GM21526 (cell line): Measurements from ENCODE around the gene SLC27A2.
"Not testable (repeated sequence)": the region's sequence is repeated elsewhere in the genome, so short reads cannot be mapped to it uniquely, and the experiment has no call there.

ENCODE experiments used
- ATAC-seq: cut with Tn5 transposase; IDR thresholded peaks from one replicate; pipeline ENCODE4 v1.9.1; 2021; ENCODE audit warnings: moderate library complexity; ENCODE audit not compliant: unreplicated experiment, low FRiP score

Gene SLC27A2

DNA sequence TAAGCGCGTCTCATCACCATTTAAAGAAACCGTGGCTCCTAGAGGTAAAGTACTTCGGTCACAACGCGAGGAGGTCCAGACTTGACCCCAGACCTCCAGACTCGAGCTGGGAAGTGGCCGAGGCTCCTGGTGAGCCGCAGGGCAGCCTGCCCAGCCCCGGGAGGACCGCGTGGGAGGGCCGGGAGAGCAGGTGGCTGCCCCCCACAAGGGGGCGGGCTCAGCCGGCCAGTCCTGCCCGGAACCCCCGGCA, at the start of gene SLC27A2:
Gene SLC27A2, plus strand, starts transcription at position 228 of the 250 bp plus-strand sequence. CDS start 232 bp downstream, outside the sequence.
- no peak for ATAC-seq

DNA sequence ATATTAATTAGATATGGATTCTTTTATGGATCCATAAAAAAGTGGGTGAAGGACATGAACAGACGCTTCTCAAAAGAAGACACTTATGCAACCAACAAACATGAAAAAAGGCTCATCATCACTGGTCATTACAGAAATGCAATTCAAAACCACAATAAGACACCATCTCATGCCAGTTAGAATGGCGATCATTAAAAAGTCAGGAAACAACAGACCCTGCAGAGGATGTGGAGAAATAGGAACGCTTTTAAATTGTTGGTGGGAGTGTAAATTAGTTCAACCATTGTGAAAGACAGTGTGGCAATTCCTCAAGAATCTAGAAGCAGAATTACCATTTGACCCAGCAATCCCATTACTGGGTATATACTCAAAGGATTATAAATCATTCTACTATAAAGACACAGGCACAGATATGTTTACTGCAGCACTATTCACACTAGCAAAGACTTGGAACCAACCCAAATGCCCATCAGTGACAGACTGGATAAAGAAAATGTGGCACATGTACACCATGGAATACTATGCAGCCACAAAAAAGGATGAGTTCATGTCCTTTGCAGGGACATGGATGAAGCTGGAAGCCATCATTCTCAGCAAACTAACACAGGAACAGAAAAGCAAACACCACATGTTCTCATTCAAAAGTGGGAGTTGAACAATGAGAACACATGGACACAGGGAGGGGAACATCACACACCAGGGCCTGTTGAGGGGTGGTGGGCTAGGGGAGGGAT, 49.6 kb upstream of the SLC27A2 start:
- not testable (repeated sequence) for ATAC-seq

DNA sequence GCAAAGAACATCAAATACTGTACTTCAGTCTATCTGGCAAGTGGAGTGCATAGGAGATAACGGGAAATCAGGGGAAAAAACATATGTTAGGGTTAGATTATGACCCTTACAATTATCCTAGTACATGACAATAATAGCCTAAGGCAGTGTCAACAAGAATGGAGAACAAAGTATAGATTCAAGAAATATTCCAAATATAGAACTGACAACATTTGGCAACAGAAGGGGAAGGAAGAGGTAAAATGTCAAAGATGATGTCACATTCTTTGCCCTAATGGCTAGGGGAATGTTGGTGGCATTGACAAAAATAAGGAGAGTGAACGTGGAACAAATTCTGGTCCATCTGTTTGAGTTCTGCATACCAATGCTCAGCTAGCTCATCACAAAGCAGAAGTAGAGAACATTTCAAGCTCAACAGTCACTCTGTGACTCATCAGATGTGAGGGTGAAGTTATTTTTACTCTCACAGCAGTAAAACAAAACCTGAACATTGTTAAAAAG, 47.4 kb upstream of the SLC27A2 start:
- no peak for ATAC-seq

DNA sequence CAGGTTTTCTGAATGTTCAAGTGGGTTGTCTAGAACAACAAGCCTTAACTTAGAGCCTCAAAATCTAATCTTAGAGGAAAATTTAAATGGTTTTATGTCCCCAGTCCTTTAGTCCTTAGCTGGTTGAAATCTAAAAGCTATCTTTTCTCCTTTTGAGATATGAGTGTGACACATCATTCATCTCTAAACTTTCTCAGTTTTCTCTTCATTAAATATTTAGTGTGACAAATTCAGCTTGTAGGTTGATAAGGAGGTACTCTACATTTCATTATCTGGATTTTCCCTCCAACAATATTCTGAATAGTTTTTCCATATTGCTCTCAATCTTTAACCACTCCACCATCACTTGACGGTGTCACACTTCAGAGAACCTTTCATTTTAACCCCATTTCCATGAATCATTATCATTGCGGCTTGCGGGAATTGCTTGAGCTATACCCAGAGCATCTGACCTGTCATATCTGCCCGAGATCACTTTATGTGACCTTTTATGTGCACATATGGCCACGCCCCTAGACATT, 46.9 kb upstream of the SLC27A2 start:
- ATAC-seq, result no peak

DNA sequence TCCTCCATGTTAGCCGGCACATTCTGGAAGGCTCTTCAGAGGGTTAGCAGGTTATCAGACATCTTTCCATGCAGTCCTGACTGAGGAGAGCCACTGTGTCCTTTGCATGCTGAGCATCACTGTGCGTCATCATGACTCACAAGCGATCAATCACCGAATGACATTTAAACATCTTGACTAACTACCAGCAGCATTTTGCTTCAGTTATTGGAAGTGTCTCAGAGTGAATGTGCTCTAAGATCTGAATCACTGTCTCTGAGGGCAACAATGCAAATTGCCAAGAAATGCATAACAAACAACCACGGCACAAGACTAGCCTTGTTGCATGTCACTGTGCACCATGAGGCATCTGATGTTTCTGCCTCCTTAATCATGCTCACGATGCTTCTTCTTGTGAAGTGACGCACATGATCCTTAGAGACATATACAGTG, 44.6 kb upstream of the SLC27A2 start:
- no peak for ATAC-seq

DNA sequence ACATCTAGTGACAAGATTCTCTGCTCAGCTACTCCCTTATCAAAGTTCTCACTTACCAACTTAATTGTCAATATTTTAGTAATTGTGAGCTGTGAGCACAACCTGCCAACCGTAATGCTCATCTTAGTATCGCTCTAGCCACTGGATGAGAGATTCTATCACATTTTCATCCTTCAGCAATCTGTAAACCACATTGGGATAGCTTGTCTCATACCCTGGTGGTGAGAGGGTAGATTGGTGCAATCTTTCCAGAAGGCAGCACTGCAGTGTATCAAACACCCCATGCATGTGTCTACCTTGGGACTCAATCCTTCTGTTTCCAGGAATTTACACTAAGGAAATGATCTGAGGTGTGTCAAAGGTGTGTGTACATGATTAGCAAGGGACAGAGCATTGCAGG, 44.1 kb upstream of the SLC27A2 start:
- no peak for ATAC-seq

DNA sequence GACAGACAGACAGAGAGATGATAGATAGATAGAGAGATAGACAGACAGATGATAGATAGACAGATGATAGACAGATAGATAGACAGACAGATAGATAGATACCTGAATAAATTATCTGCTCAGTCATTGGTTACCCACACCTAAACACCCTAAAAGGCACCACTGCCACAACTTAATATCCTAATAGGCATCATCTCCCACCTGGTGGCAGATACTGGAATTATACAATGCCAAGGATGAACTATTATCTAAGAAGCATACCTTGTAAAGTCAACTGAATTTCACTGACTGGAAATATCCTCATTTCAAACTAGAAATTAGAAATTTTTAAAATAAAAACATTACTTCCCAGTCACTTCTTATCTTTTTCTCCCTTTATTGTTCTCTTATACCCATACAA, 43.6 kb upstream of the SLC27A2 start:
- no peak for ATAC-seq

DNA sequence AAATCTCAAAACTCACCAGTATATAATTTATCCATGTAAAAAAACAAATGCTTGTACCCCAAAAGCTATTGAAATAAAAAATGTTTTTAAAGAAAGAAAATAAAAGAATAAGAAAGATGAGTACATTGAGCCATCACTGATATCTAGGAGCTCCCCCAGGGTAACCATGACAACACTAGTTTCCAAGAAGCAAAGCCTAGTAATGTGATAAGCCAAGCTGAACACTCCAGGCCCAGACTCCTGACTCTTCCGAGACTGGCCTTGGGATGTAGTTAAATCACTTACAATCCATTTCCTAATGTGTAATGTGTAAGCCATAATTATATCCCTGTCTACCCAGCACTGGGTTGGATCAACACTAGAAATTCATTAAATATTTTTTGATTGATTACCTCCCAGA, 41.9 kb upstream of the SLC27A2 start:
- no peak for ATAC-seq

DNA sequence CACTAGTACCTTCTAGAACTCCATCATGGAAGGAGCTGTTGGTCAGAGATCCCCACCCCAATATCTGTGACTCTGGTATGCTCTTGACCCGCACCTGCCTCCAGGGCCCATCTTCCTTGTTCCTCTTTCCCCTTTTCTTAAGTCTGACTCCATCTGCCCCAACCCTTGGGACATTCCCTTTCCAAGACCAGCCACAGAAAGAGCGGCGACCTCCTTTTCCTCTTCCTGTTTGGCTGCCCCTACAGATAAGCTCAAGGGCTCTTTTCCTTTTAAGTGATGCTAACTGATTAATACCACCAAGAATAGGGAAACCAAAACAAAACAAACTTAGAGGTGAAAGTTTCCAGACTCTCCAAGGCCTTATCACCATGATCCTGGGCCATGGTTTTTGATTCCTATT, 41.0 kb upstream of the SLC27A2 start:
- no peak for ATAC-seq

DNA sequence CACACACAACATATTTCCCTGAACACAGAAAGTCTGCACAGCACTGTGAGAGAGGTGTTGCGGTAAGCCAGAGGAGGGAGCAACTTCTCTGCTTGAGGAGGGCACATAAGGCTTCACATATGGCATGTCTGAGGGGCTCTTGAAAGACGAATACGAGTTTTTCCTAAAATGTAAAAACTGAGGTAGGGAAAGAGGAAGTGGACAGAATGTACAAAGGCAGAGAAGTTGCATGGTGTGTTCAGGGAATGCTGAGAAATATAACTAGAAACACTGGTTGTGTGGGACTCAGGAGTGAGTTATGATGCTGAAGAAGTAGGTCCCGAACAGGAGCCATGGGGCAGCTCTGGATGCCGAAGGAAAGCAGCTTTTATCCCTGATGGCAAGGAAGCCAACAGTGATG, 40.1 kb upstream of the SLC27A2 start:
- ATAC-seq, result no peak

DNA sequence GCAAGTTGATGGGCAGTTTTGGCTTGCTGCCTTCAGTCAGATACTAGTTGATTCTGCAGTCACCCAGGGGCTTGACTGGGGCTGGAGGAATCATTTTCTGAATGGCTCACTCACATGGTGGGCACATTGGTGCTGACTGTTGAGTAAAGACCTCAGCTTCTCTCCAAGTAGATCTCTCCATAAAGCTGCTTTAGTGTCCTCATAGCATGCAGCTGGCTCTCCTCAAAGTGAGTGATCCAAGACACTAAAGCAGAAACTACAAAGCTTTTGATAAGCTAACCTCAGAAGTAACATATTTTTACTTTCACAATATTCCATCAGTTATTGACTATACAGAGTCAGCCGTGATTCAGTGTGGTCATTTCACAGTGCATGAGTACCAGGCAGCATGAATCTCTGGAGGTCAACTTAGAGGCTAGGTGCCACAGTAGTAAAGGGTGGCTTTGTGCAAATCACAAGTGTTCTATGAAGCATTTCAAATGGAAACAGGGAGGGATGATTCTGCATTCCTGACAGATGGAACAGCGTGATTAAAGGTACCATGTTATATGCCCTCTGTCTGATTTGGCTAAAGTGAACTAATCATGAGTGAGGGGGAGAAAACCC, 38.6 kb upstream of the SLC27A2 start:
- no peak for ATAC-seq

DNA sequence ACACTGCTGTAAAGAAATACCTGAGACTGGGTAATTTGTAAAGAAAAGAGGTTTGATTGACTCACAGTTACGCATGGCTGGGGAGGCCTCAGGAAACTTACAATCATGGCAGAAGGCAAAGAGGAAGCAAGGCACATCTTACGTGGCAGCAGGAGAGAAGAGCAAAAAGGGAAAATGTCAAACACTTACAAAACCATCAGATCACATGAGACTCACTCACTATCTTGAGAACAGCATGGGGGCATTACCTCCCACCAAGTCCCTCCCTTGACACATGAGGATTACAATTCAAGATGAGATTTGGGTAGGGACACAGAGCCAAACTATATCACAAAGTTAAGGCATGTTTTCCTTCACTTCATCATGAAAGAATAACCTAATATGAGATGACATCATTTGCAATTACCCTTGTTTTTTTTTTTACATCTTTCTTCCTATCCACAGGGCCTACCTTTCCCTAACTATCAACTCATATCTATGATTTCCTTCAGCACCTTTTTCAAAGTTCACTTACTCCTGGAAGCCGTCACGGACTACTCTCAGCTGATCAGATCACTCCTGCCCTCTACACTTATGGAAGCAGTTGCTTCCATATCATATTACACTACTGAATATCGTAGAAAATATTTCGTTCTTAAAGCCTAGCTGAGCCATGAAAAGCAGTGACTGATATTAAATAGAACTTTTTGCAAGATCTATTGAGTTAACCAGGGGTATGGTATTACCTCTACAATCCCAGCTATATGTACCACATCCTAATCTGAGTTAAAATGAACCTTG, 37.5 kb upstream of the SLC27A2 start:
- no peak for ATAC-seq

DNA sequence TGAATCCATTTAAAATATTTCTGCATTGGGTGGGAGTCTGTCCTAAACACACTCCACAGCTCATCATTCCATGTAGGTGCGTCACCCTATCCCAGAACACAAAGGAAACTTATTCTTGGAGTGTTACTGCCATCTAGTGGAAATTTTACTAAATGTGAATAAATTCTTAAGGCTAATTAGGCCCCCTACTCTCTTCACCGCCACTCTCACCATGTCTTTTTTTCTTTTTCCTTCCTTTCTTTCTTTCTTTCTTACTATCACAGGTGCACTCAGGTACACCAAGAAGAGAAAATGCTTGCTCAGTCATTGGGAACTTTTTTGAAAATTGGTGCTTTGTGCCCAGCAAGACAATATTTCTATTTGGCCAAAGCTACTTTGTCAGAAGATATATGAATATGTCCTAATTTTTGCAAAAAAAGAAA, 36.5 kb upstream of the SLC27A2 start:
- ATAC-seq, result no peak

DNA sequence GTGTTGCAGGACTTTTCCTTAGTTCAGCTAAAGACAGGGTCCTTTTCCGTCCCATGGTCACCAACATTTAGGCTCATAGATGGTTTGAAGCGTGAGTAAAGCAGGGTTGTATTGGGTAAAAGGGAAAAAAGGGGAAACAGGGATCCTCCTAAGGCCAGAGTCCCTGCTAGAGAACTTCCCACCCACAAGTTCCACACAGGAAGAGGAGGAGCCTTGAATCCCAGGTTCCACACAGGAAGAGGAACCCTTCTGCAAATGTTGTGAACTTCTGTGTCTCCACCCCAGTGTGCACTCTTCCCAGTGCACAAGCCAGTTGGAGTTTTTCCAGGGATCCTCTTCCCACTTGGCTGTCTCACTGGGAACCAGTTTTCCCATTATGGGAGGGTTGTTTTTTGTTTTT, 35.4 kb upstream of the SLC27A2 start:
- no peak for ATAC-seq

DNA sequence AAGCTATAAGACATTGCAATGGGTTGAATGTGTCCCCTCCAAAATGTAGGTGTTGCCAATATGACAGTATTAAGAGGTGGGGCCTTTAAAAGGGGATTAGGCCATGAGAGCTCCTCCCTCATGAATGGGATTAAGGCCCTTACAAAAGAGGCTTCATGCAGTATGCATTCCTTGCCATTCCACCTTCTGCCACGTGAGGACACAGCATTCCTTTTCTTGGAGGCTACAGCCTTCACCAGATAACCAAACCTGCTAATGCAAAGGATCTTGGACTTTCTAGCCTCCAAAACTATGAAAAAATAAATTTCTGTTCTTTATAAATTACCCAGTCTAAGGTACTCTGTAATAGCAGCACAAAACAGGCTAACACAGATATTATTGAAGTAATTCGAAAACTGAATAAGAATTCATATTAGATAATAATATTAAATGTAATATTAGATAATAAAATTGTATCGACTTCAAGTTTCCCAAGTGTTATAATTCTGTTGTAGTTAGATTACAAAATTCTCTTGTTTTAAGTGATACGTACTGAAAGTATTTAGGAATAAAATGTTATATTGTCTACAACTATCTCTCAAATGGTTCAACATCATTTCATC, 33.5 kb upstream of the SLC27A2 start:
- no peak for ATAC-seq

DNA sequence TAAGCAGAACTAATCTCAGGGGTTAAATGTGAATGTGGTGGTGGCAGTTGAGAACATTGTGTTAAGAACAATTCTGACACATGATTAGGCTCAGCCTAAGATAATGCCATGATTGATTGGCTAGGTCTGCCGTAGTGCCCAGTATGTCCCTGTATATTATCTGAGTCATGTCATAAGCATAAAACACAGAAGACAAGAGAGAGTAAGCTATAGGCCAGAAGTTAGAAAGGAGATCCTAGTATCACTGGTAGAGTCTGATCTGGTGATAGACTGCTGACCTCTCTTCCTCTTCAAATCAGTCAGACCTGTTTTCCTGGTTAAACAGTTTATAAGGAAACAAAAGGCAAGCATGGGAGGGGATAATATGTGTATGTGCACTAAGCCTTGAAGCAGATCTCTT, 32.9 kb upstream of the SLC27A2 start:
- ATAC-seq, result no peak

DNA sequence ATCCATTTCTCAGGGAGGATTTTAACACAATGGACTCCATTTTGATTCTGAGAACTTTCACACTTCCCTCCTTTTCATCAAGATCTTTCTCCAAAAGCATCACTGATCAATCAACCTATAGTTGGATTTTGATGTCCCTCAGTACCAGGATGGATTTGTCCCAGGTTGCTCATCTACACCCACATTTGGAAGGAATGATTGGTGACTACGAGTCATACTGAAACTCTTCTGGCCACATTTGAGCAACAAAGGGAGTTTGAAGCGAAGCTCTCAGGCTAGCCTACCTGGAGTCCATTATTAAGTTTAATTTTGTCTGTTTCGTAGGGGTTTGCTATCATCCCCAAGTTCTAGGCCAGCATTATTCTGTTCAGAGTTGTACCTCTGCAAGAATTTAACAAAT, 31.6 kb upstream of the SLC27A2 start:
- no peak for ATAC-seq

DNA sequence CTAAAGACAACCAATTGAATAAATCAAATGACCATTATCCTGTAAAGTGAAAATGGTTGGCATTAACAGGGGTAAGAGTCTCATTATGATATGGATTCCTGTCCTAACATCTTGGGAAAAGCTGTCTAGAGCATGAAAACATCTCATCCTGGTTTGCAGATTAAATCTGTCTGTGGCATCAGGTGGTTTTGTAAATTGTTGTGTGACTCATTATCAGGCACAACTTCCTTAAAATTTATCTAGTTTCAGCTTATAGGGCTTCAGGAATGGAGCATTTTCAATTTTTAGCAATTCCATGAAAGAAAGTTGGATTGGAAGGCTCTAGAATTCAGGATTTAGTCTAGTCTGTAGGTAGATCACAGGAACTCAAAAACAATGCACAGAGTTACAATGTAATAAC, 31.1 kb upstream of the SLC27A2 start:
- ATAC-seq, result no peak

DNA sequence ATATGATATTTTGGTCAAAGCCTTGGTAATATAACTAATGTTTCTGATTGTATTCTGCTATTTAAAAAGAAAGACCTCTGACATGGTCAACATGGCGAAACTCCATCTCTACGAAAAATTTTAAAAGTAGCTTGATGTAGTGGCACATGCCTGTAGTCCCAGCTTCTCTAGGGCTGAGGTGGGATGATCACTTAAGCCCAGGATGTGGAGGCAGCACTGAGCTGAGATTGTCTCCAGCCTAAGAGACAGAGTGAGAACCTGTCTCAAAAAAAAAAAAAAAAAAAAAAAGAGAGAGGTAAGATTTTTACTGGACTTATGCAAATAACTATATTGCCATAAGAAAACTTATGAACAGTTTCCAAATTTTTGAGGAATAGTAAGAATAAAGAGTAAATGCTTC, 30.5 kb upstream of the SLC27A2 start:
- ATAC-seq, result no peak

DNA sequence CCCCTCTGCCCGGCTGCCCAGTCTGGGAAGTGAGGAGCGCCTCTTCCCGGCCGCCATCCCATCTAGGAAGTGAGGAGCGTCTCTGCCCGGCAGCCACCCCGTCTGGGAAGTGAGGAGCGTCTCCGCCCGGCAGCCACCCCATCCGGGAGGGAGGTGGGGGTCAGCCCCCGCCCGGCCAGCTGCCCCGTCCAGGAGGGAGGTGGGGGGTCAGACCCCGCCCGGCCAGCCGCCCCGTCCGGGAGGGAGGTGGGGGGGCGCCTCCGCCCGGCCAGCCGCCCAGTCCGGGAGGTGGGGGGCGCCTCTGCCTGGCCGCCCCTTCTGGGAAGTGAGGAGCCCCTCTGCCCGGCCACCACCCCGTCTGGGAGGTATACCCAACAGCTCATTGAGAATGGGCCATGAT, 23.8 kb upstream of the SLC27A2 start:
- not testable (repeated sequence) for ATAC-seq
